Measurements from ENCODE around the gene RIPK1.

RIPK1 gene

GRCh38 chr6:3068329-3069214 is at the start of gene RIPK1:
Gene RIPK1 (plus strand): TSS chr6:3068494. CDS start chr6:3076824, 8,330 bp downstream.
- TF ChIP-seq GATA3 (IDR thresholded peaks at IDR 0.05; ENCODE audit: low read depth, low read length) (no peak), GATA2 (IDR thresholded peaks at IDR 0.05; ENCODE audit: low read depth, low read length) (no peak)

GRCh38 chr6:3019065-3019464 is 49.2 kb upstream of the RIPK1 start:
- no peak for TF ChIP-seq GATA2 (IDR thresholded peaks at IDR 0.05; ENCODE audit: low read depth, low read length)

GRCh38 chr6:3019749-3020320 is 48.5 kb upstream of the RIPK1 start:
- TF ChIP-seq GATA3 (IDR thresholded peaks at IDR 0.05; ENCODE audit: low read depth, low read length) (no peak), GATA2 (IDR thresholded peaks at IDR 0.05; ENCODE audit: low read depth, low read length) (no peak)

GRCh38 chr6:3022765-3023662 is 45.3 kb upstream of the RIPK1 start:
- TF ChIP-seq GATA3 (IDR thresholded peaks at IDR 0.05; ENCODE audit: low read depth, low read length) = no peak
- TF ChIP-seq GATA2 (IDR thresholded peaks at IDR 0.05; ENCODE audit: low read depth, low read length) = no peak

- TF ChIP-seq GATA2 (IDR thresholded peaks at IDR 0.05; ENCODE audit: low read depth, low read length) = no peak
- TF ChIP-seq GATA3 (IDR thresholded peaks at IDR 0.05; ENCODE audit: low read depth, low read length) = no peak
Observed at GRCh38 chr6:3023663-3024483, 44.4 kb upstream of the RIPK1 start.

GRCh38 chr6:3026791-3027626 is 41.3 kb upstream of the RIPK1 start:
- TF ChIP-seq GATA3 (IDR thresholded peaks at IDR 0.05; ENCODE audit: low read depth, low read length) (no peak), GATA2 (IDR thresholded peaks at IDR 0.05; ENCODE audit: low read depth, low read length) (no peak)

GRCh38 chr6:3031857-3032640 is 36.2 kb upstream of the RIPK1 start:
- TF ChIP-seq GATA2 (IDR thresholded peaks at IDR 0.05; ENCODE audit: low read depth, low read length) (no peak), GATA3 (IDR thresholded peaks at IDR 0.05; ENCODE audit: low read depth, low read length) (no peak)

GRCh38 chr6:3032986-3033385 is 35.3 kb upstream of the RIPK1 start:
- TF ChIP-seq GATA2 (IDR thresholded peaks at IDR 0.05; ENCODE audit: low read depth, low read length) = no peak
- no peak for TF ChIP-seq GATA3 (IDR thresholded peaks at IDR 0.05; ENCODE audit: low read depth, low read length)

GRCh38 chr6:3033652-3034051 is 34.6 kb upstream of the RIPK1 start:
- no peak for TF ChIP-seq GATA2 (IDR thresholded peaks at IDR 0.05; ENCODE audit: low read depth, low read length)
- TF ChIP-seq GATA3 (IDR thresholded peaks at IDR 0.05; ENCODE audit: low read depth, low read length) = no peak

- no peak for TF ChIP-seq GATA2 (IDR thresholded peaks at IDR 0.05; ENCODE audit: low read depth, low read length)
- TF ChIP-seq GATA3 (IDR thresholded peaks at IDR 0.05; ENCODE audit: low read depth, low read length) = no peak
Observed at GRCh38 chr6:3035397-3035796, 32.9 kb upstream of the RIPK1 start.

- no peak for TF ChIP-seq GATA2 (IDR thresholded peaks at IDR 0.05; ENCODE audit: low read depth, low read length)
- TF ChIP-seq GATA3 (IDR thresholded peaks at IDR 0.05; ENCODE audit: low read depth, low read length) = no peak
Observed at GRCh38 chr6:3036861-3037637, 31.2 kb upstream of the RIPK1 start.
